ENCODE measurements around the gene TMEM231.
"Not testable (repeated sequence)": the region's sequence is repeated elsewhere in the genome, so short reads cannot be mapped to it uniquely, and the experiment has no call there.

TMEM231 gene

DNA sequence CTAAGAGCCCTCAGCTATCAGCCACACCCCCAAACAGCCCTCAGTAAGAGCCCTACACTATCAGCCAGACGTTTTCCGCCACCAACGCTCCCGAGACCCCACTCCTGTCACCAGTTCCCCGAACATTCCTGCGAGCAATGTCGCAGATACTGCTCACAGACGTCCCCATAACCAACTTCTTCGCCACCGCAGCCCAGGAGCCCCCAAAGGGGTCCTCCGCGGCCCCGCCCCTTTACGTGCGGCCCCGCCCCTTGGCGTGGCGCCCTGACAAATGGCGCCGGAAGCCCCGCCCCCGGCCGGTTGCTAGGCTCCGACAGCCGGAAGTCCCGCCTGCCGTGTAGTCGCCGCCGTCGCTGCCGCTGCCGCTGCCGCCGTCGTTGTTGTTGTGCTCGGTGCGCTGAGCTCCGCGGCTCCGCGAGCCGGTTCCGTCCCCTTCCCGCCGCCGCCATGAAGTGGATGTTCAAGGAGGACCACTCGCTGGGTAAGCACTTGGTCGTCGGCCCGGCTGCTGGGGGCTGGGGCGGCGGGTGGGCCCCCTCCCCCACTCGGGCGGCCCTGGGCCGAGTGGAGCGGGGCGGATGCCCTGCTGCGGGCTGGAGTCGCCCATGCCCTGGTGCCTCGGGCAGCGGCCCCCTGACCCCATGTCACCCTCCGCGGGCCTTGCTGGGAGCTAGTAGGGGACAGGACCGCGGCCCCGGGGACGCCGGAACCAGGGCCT lies 10.1 kb upstream of the TMEM231 start, which contains the start of gene GABARAPL2:
GABARAPL2 (plus strand) TSS at position 340 of the 718 bp plus-strand sequence; CDS start at position 448, 108 bp downstream.
- peak; percentile 74 for DNase-seq

DNA sequence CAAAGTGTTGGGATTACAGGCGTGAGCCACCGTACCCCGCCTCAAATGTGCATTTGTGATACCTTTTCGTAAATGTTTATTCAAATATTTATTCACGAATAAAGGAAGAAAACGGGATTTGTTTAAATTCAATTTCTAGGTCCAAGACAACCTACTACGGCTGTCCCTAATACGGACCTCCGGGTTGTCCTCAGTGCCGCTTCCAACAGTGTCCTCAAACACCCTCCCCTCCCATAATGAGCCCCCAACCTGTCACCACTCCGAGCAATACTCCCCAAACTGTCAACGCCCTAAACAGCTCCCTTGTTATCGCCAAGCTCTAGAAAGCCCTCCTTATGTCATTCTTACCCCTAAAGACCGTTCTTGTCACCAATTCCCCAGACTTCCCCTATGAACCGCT lies 9.6 kb upstream of the TMEM231 start:
- DNase-seq: no peak

DNA sequence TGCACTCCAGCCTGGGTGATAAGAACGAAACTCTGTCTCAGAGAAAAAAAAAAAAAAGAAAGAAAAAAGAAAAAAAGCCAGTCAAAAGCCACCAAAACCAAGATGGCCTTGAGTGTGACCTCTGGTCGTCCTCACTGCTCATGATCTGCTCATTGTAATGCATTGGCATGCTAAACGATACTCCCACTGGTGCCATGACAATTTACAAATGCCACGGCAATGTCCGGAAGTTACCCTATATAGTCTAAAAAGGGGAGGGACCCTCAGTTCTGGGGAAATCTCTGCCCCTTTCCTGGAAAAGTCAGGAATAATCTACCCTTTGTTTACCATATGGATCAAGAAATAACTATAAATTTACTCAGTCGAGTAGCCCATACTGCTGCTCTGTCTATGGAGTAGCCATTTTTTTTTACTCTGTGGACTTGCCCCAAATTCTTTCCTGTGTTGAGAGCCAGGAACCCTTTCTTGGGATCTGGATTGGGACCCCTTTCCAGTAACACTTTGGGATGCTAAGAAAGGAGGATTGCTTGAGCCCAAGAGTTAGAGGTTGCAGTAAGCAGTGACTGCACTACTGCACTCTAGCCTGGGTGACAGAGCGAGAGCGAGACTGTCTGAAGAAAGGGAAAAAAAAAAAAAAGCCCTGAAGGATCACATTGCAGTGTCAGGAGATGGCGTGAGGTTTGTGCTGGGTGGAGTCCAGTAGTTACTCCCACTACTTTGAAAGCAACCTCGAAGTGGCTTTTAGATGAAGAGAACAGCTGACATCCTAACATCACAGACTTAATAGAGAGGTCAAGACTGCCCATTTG lies 3.7 kb upstream of the TMEM231 start:
- DNase-seq: peak; percentile 71

GRCh38 chr16:75558846-75559401 lies 2.9 kb upstream of the TMEM231 start:
- DNase-seq: no peak

- no peak for DNase-seq
Observed at GRCh38 chr16:75556431-75556950, 439 bp upstream of the TMEM231 start.

DNA sequence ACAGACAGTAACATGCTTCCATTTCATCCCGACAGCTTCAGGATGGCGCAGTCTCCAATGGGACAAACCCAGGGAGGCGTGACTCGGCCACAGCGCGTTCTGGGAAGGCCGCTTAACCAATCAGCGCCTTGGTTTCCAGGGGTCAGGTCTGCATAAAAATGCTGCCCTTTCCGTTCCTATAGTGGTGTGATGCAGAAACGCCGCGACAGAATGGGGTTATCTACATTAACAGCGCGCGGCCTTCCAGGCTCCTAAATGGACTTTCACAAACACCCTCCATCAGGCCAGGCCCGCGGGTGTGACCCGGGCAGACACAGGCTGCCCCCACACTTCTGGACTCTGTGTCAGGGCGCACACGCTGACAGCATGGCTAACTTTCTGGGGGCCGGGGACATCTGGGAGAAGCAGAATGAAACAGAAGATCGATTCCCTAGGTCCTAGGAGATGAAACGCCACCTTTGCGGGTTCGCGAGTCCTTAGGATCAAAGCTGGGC lies 792 bp downstream of the TMEM231 start:
- peak; percentile 91 for DNase-seq

- no peak for DNase-seq
Observed at GRCh38 chr16:75552951-75553350, 3.1 kb downstream of the TMEM231 start.

DNA sequence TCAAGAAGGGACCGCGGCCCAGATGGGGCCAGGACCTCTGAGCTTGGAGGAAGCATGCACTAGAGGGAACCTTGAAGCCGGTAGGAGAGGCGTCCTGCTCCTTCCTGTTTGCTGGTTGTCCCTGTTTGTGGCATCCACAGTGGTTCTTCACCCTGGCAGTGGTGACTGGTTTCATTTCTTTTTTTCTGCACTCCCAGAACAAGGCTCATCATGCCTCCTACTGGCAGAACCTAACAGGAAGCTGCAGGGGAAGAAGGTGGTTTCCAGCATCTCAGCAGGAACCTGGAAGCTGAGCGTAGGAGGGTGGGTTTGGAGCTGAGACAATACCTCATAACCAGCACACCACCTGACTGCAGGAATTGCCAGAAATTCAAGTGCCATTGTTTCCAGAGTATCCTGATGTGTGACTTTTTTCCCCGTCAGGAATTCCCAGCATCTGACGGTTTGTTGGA lies 5.8 kb downstream of the TMEM231 start:
- peak; percentile 37 for DNase-seq

DNA sequence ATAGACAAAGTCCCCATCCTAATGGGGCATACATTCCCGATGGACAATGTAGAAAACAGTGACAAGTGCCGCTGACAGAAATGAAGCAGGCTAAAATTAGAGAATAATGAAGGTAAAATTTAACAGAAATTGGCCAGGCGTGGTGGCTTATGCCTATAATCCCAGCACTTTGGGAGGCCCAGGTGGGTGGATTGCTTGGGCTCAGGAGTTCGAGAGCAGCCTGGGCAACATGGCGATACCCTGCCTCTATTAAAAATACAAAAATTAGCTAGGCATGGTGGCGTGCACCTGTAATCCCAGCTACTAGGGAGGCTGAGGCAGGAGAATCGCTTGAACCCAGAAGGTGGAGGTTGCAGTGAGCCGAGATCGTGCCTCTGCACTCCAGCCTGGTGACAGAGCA lies 7.6 kb downstream of the TMEM231 start:
- DNase-seq: not testable (repeated sequence)

GRCh38 chr16:75546293-75546692 lies 9.8 kb downstream of the TMEM231 start:
- DNase-seq: peak; percentile 20

GRCh38 chr16:75545879-75546278 lies 10.2 kb downstream of the TMEM231 start:
- DNase-seq: not testable (repeated sequence)

DNA sequence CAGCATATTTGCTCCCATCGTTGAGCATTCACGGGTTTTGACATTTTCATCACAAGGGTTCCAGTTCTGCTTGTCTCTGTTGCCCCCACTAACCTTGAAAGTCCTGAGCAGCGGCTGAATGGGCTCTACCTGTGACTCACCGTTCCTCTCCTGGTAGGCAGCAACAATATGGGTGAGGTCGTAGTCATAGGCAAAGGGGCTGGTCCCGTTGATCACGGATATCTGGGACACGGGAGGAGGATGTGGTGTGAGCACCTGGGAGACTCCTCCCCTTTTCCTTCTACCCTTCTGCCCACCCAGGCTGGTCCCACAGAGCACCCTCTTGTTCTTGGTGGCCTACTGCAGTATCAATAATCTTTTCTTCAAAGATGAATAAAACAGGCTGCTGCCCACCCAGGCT lies 13.6 kb downstream of the TMEM231 start:
- DNase-seq: not testable (repeated sequence)

DNA sequence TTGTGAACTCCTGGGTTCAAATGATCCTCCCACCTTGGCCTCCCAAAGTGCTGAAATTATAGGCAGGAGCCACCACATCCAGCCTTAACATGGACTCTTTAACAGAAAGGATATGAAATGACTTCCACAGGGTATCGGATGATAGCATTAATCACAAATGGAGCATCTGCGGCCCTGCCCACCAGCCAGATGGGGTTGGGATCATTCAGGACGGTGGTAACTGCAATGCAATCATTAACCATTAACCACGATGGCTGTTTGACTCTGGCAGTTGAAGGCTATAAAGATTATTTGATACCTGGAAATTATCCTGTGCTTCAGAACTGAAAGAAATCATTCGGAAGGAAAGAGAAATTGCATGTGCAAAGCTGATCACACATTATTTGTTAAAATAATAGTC lies 14.8 kb downstream of the TMEM231 start:
- DNase-seq: no peak

GRCh38 chr16:75538882-75539565 lies 17.0 kb downstream of the TMEM231 start:
- not testable (repeated sequence) for DNase-seq

GRCh38 chr16:75537776-75538175 lies 18.3 kb downstream of the TMEM231 start:
- DNase-seq: no peak

DNA sequence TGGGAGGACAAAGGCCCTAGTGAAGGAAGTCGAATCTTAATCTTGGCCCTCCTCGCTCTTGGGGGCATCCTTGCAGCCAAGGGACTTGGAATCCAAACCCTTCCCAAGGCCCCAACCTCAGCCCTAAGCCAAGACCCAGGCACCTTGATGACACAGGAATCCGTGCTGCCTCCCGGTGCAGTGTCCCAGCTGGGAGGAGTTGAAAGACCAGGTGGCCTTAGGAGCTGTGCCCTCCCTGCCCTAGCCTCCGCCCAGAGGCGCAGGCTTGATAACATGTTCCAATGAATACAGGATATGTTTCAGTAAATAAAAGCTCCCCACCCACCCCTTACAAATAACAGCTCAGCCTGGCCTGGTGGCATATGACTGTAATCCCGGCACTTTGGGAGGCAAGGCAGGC lies 20.2 kb downstream of the TMEM231 start, which contains the start of gene CHST5:
CHST5 (minus strand) TSS at position 208 of the 400 bp plus-strand sequence. CDS start 5,724 bp downstream, outside the sequence.
- no peak for DNase-seq

GRCh38 chr16:75535211-75535843 lies 20.7 kb downstream of the TMEM231 start:
- DNase-seq: no peak

DNA sequence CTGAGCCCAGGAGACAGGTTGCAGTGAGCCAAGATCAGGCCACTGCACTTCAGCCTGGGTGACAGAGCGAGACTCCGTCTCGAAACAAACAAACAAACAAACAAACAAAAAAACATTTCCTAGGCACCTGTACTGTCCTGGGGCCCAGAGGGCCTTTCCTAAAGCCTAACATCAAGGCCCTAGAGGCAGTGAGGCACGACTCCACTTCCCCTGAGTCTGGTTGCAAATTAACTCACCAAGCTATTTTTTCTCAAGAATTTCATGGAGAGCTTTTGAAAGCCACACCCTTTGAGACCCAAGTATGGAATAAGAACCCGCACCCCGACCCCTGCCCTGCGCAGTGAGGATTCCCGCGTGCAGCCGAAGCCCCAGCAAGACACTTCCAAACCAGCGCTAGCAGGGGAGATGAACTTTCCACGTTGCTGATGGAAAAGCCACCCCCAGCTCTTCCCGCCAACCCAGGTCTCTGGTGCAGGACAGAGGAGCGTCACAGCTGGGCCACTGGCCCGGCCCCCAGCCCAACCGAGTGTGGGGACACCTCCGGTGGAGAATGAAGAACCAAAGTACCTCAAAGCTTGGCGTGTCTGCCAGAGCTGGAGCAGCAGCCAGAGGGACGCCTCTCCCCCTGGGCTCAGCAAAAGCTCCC lies 21.4 kb downstream of the TMEM231 start:
- DNase-seq: no peak

DNA sequence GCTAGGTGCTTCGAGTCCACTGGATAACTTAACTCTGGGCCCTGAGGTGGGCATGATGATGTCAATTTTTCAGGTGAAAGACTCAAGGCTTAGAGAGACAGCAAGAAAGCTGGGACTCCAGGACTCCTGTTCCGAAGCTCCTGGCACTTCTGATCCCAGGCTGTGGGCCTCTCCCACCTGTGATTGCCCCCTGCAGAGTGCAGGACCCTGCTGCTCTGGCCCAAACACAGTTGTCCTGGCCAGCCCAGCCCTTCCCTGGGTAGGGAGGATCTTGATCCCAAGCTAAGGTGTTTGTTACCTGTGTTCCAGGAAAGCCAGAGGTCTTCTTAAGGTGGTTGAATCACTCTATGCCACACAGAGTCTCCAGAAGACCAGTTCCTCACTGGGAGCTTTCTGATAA lies 23.3 kb downstream of the TMEM231 start:
- no peak for DNase-seq

DNA sequence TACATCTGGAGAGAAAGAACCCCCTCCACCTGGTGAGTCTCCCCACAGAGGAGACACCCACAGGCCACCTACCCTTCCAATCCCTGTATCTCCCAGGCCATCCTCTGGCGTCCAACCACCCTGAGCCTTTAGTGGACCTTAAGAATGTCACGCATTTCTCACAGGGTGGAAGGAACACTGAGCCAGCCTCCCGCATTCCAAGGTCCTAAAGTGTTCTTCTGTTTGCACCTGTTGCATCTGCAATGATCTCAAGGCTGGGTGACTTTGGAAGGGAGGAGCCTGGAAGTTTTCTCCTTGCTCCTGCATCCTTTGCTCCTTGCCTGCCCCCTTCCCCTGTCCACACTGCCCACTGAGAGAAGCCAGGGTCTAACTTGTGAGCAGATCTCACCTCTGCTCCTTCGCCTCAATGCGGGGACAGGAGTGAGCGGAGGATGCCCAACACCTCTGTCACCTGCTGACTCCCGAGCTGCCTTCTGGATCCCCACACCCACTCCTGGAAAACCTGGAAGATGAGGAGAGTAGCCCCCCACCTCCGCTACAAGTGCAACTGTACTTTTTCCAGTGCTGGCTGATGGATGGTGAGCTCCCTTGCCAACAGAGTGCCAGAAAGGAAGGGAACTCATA lies 23.8 kb downstream of the TMEM231 start:
- no peak for DNase-seq

- no peak for DNase-seq
Observed at GRCh38 chr16:75529959-75530358, 26.1 kb downstream of the TMEM231 start.
